Measurements from ENCODE around the gene CDH10.

- TF ChIP-seq POLR2A (IDR thresholded peaks at IDR 0.05) (no peak), EP300 (IDR thresholded peaks at IDR 0.05; ENCODE audit: low read depth) (no peak), CTCF (IDR thresholded peaks at IDR 0.05) (no peak)
Observed at GRCh38 chr5:24643156-24643555, 1.6 kb downstream of the CDH10 start.
